Eye (tissue), 1 donor: ENCODE results near the gene TUBA3C.

Experiments
- DNase-seq: peaks from one replicate; pipeline ENCODE4 v3.0.0-alpha.2; 2015

Gene TUBA3C

GRCh38 chr13:19159761-19160420, 21.7 kb downstream of the TUBA3C start:
- no peak for DNase-seq

- no peak for DNase-seq
Measured at GRCh38 chr13:19159181-19159580, 22.4 kb downstream of the TUBA3C start.

DNA sequence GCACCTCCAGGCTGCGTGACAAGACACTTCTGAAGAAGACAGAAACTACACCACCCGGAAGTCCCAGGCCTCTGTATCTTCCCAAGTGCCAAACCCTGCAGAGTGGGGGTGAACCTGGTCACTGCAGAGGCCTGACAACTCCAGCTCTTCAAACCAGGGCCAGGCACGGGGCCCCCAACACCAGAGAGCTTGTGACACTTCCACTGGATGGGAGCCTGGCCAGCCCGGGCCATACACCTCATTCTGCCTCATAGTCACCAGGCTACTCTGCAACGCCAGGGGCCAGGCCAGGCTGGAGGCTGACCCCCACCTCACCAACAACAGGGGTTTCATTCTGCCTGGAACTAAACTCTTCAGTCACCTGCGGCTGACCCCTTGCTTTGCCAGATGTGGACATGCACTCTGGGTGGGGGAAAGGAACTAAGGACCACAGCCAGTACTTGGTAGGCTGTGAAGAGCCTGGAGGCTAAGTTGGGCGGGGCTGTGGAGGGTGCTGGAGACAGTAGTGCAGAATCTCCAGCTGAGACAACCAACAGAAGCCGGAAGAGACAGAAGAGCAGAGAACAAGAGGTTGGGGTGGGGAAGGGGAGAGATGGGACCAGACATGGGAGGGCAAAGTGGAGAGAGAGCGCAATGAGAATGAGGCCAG, 23.0 kb downstream of the TUBA3C start:
- DNase-seq = no peak

DNA sequence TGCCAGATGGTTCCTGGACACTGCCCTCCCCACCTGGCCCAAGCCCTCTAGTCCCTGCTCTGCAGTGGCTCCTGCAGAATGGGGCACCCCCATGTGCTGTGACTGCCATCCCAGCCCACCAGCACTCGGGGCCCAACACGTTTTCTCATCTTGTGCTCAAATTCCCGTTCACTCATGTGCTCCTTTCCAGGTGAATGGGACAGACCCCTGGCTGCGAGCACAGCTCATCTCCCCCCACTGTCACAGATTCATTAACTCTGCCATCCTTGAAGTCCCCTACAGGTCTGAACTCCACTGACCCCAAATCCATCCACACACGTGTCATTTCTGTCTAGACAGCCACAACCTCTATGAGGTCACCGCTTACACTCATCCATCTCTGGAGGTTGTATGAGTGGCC, 23.6 kb downstream of the TUBA3C start:
- DNase-seq = no peak

GRCh38 chr13:19157461-19157860, 24.2 kb downstream of the TUBA3C start:
- DNase-seq = no peak

GRCh38 chr13:19156013-19156825, 25.4 kb downstream of the TUBA3C start:
- DNase-seq = no peak

DNA sequence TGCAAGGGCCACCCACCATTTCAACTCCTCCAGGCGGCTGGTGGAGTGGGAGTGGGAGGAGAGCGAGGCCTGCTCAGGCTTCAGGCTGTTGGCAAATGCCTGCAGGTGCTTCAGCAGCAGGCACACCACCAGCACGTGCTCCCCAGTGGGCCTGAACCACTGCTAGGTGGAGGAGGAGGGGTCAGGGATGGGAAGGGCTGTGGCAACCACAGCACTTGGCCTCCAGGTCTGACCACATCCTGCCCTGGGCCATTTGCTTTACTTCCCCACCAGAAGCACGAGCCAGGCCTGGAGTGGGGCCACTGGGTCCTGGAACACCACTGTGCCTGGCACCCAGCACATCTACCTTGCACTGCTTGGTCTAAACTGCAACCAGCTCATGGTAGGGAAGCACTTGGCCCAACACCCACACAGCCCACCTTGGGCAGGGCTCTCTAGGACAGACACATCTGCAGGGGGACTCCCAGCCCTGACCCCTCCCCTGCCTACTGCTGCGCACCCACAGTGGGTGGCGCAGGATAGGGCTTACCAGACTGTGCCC, 26.2 kb downstream of the TUBA3C start:
- no peak for DNase-seq

DNA sequence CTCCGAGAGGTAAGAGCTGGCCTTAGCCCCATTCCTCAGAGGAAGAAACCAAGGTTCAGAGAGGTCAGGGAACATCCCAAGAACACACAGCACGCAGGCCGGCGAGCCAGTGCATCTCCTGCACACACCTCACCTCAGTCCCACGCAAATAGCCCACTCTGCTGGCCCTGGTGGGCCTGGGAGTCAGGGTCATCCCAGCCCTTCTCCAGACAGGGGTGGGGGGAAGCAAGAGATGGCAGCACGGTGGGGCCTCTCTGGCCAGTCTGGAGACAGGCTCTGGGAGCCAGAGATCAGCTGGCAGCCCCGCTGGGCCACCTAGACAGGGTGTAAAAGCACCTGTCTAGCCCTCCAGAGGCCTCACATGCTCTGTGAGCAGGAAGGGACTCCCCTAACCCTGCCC, 26.8 kb downstream of the TUBA3C start:
- no peak for DNase-seq

- DNase-seq = no peak
Measured at GRCh38 chr13:19153782-19154450, 27.7 kb downstream of the TUBA3C start.

DNA sequence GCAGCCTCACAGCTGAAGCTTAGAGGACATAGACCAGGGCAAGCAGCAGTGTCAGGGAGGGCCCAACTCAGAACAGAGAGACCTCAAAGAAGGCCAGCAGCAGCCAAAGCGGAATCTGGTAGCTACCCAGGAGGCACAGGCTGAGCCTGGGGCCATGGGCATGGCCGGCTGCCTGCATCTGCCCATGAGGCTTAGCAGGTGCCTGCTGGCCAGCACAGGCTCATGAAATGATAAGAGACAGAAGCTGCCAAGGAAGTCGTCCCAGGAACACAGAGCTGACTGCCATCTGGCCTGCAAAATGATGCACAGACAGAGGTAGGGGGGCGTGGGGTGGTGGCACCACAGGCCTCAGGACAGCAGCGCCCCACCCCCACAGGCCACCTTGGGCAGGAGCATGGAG, 29.2 kb downstream of the TUBA3C start:
- no peak for DNase-seq

DNA sequence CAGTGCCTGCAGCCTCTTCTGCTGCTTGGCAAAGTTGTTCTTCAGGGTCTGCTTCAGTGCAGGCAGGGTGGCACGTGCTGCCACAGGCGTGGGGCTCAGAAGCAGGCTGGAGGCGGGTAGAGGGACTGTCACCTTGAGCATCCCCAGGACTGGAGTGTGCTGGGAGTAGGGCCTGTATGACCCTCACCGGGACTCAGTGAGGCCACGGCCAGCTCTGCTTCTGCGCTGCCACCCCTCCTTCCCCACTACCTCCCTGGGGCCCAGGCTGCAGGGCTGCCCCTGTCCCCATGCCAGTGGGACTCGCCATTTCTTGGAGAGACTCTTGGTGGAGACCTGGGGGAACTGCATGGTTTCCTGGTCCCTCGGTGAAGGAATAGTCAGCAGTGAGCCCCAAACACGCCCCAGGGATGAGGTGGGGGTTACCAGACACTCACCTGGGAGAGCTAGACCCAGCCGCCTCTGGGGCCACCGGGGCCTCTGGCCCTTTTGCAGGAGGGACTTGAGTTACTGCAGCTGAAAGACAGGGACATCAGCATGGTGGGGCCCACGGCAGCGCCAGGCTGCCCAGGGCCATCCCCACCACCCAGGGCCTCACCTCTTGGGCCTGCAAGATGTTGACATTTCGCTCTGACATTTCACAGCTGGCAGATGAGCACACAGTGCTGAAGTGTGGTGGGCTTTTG, 29.9 kb downstream of the TUBA3C start:
- no peak for DNase-seq

- no peak for DNase-seq
Measured at GRCh38 chr13:19150712-19151228, 30.9 kb downstream of the TUBA3C start.

DNA sequence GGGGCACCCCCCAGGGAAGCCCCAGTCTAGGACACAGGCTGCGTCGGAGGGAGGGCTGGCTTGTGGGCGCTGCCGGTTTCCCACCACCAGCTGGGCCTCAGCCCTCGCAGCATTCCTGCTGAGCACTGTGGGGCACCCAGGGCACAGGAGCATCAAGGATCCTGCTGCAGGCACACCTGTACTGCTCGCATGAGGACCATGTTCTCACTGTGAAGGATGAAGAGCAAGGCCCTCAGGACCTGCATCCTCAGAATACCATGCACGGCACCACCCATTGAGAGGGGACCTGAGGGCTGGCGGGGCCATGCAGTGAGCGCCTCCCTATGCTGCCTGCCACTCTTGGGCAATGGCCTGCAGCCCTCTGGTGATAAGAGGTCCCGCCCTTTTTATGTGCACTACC, 31.4 kb downstream of the TUBA3C start:
- DNase-seq = no peak

DNA sequence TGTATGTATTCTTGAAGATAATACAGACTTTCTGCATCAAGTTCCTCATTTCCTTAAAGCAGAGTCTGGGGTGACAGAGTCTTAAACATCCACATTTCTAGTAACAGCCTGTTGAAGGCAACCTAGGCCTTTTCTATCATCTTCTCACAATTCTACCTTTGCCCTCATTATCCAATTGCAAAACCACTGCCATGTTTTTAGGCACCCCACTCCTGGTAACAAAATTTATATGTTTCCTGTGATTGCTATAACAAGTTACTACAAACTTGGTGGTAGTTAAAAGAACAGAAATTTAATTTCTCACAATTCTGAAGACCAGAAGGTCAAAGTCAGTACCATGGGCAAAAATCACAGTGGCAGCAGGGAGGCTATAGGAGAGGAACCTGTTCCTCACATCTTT, 33.1 kb downstream of the TUBA3C start:
- DNase-seq = no peak
